Renal cortical epithelial cell (primary cell): ENCODE results near the gene ATXN7. TPM values are rescaled to one million over a fixed set of nuclear protein-coding genes. Genes with fewer than 3 reads are reported as not detected.

Source experiments
- DNase-seq: peaks from one replicate; pipeline ENCODE4 v3.0.0-alpha.2; 2011; ENCODE audit warnings: low read depth
- total RNA-seq: library from RNA; depleted of rRNA; stranded (reverse); fragments of >200 nt; gene quantifications from 2 replicates; pipeline ENCODE4 v1.2.3, GENCODE V29; 2014

The ATXN7 gene
- total RNA-seq, 1 donor from 2014 or later, result 14.5 TPM

- no peak for DNase-seq
These were observed 155.6 kb downstream of the ATXN7 start for GRCh38 chr3:64019271-64019670.

- no peak for DNase-seq
These were observed 156.2 kb downstream of the ATXN7 start for GRCh38 chr3:64019879-64020278.

- no peak for DNase-seq
These were observed 158.3 kb downstream of the ATXN7 start for GRCh38 chr3:64021922-64022321.

GRCh38 chr3:64022451-64023186, 159.0 kb downstream of the ATXN7 start:
- peak; percentile 38 for DNase-seq

DNA sequence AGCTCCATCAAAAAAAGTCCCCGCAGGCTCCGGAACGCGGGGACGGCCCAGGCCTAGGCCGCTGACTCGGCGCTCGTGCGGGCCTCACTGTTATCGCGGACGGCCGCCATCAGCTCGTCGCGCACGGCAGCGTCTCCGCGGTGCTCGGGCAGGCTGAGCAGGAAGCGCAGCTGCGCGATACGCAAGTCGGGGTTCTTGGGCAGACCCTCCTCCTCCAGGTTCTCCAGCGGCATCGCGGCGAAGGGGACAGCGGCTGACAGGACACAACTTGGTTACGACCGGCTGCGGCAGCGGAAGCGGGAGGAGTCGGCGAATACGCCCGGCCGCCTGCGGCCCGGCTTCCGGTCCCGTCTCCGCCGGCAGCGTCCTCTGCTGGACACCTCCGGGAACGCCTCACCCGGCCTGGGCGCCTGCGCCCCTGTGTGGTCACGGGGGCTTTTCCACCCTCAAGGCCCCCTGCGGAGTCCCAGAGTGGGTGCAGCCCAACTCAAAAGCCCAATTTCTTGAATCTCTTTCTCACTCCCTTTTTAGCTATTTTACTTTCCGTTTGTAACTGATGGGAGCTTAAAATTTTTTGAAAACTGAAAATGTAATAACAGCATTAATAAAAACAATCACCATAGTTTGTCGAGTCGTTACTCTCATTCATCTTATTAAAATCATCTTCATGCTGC, 159.7 kb downstream of the ATXN7 start, which contains the start of gene PSMD6:
Gene PSMD6, minus strand, starts transcription at position 308 of the 674 bp plus-strand sequence. Its CDS starts 75 bp downstream, at position 233.
- DNase-seq, result peak; percentile 58

DNA sequence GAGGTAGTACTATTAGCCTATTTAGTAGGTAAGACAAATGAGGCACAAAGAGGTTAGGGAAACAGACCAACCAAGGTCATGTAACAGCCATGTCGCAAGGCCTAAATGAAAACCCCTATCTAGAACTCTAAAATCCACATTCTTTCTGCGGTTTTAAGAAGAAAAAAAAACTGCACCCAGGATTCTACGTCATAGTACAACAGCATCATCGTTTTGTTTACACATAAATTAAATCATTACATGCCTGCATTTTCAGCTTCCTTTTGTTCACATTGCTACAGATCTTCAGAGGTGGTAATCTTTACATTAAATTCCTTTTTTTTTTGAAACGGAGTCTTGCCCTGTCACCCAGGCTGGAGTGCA, 160.2 kb downstream of the ATXN7 start:
- no peak for DNase-seq

- no peak for DNase-seq
These were observed 162.7 kb downstream of the ATXN7 start for GRCh38 chr3:64026346-64026745.

GRCh38 chr3:64027658-64028057, 164.0 kb downstream of the ATXN7 start:
- DNase-seq, result no peak

DNA sequence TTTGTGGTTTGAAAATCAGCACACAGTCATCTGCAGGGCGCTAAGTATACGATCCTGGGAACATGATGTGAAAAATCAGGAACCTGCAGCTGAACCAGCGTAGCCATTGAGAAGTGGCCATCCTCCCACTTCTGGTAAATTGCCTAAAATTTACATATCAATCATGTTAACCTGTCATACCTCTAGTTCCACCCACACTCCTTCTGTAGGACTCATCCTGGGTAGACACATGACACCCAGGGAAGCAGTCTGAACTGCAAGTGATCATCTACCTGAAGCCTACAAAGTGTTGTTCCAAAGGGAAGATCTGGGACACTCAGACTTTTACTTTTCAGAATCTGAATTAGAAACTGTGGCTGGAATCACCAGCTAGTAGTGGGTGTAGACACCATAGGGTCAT, 165.1 kb downstream of the ATXN7 start:
- DNase-seq, result no peak

DNA sequence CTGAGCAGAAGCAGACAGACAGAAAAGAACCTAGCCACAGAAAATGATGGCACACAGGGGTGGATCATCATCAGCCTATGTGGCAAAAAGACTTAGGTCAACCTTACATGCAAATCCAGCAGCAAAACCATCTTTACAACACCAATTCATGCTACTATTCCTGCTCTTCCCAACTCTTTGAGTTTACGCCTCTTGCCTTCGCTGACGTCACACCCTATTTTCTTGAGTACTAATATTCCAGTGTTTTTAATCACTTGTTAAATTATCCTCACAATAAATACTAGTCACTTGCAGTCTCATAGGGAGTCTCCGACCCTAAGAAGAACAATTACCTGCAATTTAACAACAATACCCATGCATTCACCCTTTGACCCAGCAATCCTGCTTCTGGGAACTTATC, 165.6 kb downstream of the ATXN7 start:
- no peak for DNase-seq

DNA sequence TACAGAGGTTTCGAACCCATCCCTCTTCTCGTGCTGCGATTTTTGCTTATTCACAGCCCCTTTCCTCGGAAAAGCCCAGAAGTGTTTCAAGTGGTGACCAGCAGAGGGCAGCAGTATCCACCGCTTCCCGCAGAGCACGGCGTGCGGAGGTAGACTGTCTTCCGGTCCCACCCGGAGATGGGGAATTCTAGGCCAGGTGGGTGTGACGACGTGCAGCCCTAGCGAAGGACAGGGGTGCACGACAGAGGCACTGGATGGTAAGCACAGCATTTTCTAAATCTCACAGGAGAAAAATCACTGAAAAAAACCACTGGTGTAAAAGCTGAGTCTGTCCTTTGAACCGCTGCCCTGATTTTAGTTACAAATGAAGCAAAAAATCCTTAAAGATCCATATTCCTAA, 167.1 kb downstream of the ATXN7 start:
- DNase-seq, result peak; percentile 46

GRCh38 chr3:64031540-64032508, 168.2 kb downstream of the ATXN7 start:
- DNase-seq, result peak; percentile 61

DNA sequence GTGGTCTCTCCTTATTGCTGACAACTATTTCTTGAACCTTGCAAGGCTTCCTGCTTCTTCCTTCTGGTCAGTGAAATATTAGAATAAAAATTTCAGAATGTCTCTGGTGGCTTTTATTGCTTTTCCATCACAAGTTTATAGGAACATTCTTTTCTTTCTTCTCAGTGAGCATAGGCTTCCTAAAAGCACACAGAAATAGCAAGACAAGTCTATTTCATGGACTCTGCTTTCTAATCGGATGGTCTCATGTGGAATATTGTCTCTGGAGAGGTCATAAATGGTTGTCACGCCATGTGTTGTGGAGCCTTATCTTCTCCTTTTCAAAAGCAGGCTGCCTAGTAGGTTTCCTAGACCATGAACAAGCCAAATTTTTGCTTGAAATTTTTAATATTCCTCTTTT, 169.4 kb downstream of the ATXN7 start:
- no peak for DNase-seq

GRCh38 chr3:64037084-64037483, 173.4 kb downstream of the ATXN7 start:
- DNase-seq, result no peak

DNA sequence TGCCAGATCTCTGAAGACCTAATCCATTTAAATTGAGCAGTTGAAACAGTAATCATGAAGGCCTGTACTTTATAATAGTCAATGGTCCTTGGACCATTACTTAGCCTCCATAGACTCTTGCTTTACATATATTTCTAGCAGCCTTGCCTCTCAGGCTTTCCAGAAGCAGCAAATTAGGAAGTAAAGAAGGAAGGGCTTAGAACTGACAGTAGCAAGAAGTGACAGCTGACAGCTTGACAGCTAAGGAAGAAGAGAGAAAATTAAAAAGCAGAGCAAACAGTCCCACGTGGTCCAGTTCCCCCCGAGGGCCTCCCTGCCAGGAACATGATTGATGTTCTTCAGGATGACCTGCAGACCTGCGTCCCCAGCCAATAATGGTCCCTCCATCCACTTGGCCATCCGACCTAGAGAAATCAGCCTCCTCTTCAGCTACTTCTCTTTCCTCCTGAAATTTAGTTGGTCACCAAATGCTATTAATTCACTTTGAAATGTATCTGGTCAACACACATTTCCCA, 174.6 kb downstream of the ATXN7 start:
- DNase-seq, result no peak

- no peak for DNase-seq
These were observed 175.7 kb downstream of the ATXN7 start for GRCh38 chr3:64039332-64039731.

- DNase-seq, result no peak
These were observed 176.5 kb downstream of the ATXN7 start for GRCh38 chr3:64039981-64040733.

- no peak for DNase-seq
These were observed 179.3 kb downstream of the ATXN7 start for GRCh38 chr3:64042952-64043351.

GRCh38 chr3:64046592-64046991, 182.9 kb downstream of the ATXN7 start:
- DNase-seq, result no peak

- no peak for DNase-seq
These were observed 183.4 kb downstream of the ATXN7 start for GRCh38 chr3:64046996-64047594.

- DNase-seq, result no peak
These were observed 184.1 kb downstream of the ATXN7 start for GRCh38 chr3:64047787-64048186.
